Retina (tissue), 1 donor: Measurements from ENCODE around the gene ARID3B.
A peak's percentile ranks its signal among the peaks of the same experiment; 100 is the strongest.
"Not testable (repeated sequence)": the region's sequence is repeated elsewhere in the genome, so short reads cannot be mapped to it uniquely, and the experiment has no call there.

ENCODE experiments used
- DNase-seq: peaks from one replicate; pipeline ENCODE4 v3.0.0-alpha.2; 2016

ARID3B gene

DNA sequence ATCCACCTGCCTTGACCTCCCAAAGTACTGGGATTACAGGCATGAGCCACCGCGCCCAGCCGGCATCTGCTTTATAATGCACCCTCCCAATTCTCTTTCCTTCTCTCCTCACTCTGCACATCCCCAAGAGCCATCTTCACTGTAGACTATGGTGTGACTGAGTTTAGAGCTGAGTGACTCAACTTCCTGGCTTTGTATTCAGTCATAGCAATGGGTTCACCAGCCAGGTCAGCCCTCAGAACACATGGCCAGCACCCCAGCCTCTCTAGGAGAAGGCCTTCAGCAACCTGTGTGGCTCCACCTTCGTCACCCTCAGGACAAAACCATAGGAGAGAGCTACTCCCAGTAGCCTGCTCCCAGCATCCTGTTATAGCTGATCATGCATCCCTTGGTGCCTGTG lies 33.0 kb downstream of the ARID3B start:
- DNase-seq: no peak

DNA sequence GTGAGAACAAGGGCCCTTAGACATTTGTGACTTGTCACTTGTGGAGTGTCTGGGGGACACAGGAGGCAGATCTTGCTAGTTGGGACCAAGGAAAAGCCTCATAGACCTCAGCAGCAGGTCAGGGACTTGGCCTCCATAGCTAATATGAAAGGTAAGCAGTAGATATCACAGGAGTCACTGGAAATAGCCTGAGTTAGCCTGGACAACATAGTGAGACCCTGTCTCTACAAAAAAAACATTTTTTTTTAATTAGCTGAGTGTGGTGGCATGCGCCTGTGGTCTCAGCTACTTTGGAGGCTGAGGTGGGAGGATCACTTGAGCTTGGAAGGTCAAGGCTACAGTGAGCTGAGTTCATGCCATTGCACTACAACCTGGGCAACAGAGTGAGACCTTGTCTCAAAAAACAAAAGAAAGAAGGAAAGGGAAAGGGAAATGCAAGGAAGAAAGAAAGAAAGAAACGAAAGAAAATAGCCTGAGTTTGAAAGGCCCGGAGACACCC lies 37.5 kb downstream of the ARID3B start:
- DNase-seq: no peak

DNA sequence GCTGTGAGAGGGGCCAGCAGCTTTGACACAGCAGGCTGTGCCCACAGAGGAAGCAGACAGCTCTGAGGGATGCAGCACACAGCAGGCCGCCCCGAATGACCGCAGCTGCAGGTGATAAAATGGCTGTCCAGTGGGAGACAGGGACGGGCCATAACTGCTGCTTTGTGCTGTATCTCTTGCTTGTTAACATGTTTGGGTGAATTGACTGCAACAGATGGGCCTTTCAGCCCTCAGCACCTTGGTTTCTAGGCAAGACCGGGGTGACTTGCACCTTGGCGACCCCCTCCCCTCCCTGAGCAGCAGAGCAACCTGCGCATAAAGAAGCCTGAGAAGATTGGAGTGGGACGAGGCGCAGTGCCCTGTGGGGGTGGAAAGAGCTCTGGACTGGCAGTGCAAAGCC lies 38.0 kb downstream of the ARID3B start:
- no peak for DNase-seq

DNA sequence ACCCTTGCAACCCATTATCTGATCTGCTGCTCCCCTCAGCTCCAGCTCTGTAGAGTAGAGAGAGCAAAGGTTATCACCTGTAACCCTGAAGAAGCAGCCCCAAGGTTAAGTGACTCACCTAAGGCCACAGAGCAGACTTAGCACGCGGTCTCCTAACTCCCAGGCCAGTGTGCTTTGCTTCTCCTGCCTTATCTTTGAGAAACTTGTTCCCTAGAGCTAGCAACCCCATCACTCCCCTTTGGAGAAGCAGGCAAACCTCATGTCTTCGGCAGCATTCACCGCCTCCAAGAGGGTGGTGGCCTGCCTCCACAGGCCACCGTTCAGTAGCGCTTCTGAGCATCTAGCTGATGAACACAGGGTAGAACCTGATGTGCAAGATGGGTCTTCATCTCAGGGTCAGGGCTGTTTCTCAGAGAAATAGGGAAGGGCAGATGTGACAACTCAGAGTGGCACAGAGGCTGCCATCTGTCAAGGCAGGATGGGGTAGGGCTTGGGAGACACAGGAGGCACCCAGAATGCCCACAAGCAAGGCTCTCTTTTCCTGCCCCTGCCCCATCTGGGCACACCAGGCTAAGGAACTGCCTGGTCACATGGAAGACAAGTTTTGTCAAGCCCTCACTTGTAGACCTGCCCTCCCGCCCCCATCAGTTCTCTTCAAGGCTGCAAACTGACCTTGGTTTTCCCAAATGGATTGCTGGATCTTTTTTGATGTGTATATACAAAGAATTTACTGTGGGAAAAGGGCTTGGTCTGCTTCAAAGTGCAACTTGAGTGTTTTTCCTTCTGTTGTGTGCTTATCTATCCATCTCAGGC lies 39.7 kb downstream of the ARID3B start:
- DNase-seq: no peak

DNA sequence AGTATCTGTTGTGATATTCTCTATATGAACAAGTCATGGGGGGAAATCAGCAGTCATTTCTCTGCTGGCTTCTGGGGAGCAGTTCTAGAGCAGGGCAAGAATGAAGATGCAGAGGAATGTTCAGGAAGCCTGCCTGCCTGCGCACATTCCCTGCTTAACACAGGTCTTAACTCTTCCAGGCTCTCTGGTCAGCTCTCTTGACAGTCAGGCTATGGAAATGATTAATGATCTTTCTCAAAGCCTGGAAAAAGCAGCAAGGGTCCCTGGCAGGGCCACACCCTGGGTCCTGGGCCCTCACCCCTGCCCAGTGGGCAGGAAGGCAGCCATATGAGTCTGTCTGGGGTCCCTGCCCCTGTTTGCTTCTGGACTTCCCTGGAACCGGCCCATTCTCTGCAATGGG lies 43.2 kb downstream of the ARID3B start:
- DNase-seq: no peak

DNA sequence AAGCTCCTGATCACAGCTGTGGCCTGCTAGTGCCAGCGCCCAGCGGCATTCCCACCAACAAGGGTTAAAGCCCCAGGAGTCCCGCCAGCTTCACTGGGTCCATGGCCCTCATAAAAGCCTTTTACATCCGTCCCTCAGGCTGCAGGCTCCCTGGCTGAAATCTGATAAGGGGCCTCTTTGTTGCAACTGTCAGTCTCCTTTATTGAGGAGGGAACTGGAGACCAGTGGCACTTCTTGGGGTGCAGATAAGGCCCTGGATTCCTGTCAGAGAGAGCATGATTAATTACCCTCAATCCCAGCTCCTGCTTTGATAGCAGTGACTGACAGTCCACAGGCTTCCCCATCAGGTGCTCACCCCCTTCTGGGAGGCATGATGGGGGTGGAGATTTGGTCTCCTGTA lies 43.8 kb downstream of the ARID3B start:
- no peak for DNase-seq

DNA sequence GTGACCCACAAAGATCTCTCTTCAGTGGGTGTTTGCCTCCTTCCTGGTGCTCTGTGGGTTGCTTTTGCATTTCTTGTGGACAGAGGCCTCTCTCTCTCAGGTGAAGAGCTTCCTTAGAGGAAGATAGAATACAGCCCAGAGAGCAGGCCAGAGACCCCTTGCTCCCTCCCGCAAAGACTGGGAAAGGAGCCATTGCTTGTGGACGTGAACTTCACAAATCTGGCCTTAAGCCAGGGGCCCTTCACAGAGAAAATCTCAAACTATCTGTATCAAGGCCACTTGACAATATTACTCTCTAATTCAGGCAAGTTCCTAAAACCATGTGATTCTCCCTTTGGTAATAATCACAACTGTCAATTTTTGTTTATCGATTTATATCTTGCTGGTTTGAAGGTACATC lies 44.2 kb downstream of the ARID3B start:
- DNase-seq: no peak

DNA sequence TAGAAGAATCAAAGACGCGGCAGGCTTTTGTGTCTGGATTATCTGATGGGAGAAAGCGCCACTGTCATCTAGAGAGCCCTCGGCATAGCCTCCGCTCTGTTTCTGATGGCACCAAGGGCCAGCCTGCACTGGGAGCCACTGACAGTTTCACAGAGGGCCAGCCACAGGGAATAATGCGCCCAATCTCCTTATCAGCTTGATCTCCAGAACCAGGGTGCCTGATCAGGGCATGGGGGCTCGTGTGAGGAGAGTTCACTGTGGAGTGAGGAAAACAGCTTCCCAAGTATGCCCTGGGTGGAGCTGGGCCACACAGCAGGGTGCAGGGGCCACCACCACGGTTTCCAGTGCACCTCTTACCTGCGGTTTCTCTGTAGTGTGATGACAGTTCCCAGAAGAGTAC lies 44.8 kb downstream of the ARID3B start:
- no peak for DNase-seq

DNA sequence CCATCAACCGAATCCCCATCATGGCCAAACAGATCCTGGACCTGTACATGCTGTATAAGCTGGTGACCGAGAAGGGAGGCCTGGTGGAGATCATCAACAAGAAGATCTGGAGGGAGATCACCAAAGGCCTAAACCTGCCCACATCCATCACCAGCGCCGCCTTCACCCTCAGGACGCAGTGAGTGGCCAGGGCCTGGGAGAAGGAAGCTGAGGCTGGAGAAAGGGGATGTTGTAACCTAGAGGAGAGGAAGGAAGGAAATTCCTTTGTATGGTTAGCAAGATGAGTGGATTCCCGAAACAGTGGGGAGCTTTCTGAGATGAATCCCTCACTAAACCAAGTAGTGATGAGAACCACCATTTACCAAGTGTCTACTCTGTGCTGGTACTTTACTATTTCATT lies 48.8 kb downstream of the ARID3B start:
- DNase-seq: no peak

DNA sequence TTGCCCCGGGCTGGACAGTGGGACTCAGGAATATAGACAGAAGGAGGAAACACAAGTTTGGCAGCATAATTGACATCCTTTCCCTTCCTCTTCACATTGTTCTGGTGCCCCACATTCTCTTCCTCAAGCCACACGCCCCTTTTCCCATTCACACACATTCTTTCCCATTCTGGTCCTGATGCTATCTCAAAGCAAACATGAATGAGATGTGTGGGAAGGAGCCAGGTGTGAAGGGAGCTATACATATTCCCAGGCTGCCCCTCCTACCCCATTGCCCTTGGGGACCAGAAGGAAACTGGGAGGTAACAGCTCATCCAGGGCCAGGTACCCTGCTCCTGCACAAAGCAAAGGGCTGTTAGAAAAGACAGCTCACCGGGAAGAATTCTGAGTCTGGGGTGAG lies 51.2 kb downstream of the ARID3B start:
- DNase-seq: no peak

DNA sequence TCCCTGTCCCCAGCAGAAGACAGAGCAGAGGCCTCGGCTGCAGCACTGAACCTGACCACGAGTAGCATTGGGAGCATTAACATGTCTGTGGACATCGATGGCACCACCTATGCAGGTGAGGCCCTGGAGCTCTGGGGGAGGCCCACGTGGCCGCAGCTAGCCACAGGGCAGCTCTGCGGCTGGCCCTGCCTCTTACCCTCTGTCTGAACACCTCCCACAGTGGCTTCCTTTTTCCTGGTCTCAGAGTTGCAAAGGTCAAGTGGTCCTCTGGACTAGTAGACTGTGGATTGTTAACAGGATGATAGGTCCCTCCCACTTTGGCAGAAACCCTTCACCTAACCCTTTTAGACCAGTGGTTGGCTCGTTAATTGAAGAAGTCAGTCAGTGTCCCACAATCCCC lies 52.1 kb downstream of the ARID3B start:
- DNase-seq: no peak

DNA sequence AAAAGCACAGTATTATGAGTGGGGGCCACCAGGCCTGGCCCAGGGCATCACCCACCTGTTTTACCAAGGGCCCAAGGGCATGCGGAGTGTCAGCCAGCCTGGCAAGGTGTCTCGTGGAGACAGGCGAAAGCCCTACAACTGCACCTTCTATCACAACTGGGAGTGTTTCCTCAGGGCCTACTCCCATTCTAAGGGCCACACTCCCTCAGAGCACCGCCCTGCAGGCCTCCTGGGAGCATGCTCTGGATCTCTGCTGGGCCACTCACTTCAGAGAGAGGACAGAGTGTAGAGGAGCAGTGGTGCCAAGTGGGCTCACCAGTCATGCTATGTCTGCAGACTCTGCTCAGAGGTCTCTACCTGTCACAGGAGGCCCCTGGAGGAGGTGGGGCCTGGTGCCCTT lies 53.4 kb downstream of the ARID3B start:
- DNase-seq: no peak

DNA sequence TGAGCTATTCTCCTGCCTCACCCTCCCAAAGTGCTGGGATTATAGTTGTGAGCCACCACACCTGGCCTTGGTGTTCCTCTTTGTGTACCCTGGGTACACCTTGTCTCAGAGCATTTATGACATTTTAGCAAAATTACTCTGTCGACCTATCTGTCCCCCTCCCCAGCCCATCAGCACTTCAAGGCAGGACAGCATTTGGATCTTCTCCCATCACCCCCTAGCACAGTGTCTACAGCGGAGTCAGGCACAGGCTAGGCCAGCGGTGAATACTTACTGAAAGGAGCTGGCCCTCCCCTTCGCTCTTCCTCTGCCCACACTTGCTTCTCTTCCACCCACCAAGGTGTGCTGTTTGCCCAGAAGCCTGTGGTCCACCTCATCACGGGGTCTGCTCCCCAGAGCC lies 54.3 kb downstream of the ARID3B start:
- DNase-seq: no peak

DNA sequence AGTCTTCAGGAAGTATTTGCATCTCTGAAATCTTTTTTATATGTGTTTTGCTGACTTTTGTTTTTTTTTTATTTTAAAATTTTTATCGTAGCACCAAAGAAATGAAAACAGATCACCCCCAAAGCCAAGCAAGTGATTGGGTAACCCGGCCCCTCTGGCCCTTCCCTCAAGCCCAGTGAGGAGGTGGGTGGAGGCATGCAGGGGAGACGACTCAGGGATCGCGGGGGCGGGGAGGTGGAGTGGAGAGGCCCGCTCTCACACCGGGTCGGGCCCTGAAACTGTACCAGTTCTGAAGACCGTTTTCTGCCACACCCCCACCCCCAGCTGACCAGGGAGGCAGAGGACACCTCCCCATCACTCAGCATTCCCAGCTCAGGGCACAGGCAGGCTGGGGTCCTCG lies 55.7 kb downstream of the ARID3B start:
- DNase-seq: not testable (repeated sequence)

DNA sequence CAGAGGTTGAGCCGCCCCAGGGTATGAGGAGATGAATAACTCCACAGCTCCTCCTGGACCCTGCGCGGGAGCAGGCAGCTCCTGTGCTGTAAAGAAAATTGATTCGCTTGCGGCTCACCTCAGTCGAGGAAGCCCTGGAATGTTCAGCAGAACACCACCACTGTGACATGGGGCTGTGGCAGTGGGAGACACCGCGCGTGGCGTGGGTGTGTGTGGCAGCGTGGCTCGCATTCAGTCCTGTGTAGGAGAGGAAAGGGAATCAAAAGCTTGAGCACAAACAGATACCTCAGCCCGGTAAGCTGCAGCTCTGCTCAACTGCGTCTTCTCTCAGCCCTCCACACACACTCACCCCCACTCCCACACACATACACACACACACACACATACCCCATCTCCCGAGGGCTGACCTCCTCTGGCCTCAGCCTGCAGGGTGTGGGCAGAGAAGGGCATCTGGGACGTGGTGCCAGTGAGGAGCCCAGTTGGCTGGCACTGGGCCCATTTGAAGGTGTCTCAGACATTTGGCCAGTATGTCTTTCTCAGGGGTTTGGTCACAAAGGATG lies 56.2 kb downstream of the ARID3B start:
- DNase-seq: not testable (repeated sequence)

DNA sequence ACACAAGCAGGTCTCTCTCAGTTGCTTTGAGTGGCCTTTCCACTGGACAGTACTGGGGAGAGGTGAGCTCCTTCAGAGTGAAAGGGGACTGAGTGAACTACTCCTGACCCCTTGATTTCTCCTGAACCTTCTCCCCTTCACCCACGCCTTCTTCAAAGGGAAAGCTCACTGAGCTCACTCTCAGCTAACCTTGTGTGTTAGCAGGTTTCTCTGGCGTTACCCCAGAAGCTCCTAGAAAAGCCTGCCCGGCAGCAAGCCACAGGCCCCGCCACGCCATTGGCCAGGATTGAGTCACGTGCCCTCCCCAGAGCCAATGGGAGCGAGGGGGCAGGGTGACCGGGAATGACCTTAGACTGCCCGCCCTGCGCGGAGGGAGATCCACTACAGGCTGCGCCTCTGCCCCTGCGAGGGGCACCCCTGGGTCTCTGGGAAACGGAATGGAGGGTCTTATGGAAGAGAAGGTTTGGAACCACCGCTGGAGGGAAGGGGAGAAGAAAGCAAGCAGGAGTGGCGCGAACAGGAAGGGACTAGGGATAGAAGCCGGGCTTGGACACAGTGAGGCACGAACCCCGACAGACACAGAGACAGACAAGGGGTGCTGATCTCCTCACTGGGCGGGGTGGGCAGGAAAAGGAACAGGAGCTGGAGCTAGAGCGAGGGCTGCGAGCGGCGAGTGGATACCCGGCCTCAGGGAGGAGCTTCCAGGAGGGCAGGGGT lies 57.3 kb downstream of the ARID3B start:
- peak; percentile 94 for DNase-seq

DNA sequence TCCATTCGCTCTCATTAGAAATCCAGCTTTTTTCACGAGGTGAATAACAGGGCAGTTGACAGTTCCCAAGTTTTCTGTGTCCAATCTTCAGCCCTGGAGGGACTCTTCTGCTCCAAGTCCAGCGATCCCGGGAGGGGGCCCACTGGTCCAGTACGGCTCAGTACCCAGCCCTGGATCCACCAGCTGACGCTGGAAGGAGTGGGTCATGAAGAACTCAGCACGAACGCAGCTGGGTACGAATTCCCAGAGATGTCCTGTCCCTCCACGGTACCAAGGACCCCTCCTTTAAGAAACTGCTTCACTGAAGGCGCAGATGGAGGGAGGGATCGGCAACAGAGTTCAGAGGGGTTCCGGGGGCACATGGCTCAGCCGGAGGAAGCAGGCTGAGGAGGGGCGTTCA lies 58.1 kb downstream of the ARID3B start:
- DNase-seq: no peak

DNA sequence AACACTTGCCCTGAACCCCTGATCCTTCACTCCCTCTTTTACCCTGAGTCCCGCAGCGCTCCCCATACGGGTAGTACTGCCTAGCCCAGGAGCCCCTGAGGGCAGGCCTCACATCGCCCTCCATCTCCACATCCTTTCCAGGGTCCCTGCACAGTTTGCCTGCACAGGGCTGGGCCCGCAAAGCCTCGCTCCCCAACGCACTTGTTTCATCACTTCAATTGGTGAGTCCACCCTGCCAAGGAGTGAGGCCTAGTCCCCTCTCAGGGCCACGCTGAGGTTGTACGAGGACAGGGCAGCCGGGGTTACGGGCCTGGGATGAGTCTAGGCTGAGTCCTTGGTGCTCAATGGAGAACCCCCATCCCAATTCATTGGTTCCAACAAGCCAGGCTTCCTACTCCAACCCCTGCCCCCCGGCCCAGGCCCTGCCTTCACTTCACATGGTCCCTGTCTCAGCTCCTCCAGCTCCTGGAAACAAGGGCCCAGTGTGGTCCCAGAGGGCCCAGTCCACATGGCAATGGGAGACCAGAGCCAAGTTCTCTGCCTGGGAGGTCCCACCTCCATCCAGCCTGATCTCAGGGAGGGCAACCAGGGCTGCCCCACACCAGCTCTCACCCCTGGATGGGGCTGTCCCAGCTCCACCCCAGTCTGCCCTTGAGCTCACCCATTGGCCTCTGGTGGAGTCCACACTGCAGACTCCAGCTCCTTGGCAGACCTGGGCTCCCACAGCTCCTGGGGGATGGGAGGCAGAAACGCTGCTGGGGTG lies 62.2 kb downstream of the ARID3B start:
- peak; percentile 1 for DNase-seq

DNA sequence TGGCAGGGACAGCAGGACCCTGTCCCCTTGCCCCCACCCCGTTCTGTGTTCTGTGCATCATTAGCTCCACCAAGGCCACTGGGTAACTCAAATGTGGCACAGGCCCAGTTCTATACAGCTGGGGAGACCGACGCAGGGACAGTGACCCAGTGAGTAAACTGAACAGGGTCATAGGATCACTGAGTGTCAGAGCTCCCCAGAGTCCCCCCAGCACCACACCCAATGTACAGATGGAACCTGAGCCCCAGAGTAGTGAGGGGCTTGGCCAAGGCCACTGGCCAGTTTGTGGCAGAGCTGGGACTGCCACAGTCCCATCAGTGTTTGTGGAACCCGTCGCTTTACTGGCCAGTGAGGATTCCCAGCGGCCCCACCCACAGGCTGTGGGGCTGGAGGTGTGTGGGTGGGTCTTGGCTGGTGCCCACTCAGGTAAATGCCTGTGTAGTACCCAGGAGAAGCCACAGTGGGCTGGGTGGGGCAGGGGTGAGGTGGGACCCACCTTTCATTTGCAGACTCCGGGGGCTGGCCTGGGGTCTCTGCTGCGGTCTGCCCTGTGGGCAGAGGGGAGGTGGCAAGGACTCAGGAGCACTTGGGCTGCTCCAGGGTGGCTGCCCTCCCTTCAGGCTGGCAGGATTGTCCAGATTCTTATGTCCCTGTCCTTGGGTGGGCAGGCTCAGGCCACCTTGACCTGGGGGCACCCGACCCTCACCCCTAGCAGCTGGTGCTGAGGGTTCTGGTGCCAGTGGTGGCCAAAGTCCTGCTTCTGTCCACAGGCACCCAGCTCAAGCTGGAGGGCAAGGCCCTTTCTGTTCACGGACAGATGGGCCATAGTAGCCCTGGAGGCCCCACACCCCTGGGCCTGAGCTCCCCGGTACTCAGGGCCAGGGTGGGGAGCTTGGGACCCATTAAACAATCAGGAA lies 63.0 kb downstream of the ARID3B start:
- DNase-seq: no peak

DNA sequence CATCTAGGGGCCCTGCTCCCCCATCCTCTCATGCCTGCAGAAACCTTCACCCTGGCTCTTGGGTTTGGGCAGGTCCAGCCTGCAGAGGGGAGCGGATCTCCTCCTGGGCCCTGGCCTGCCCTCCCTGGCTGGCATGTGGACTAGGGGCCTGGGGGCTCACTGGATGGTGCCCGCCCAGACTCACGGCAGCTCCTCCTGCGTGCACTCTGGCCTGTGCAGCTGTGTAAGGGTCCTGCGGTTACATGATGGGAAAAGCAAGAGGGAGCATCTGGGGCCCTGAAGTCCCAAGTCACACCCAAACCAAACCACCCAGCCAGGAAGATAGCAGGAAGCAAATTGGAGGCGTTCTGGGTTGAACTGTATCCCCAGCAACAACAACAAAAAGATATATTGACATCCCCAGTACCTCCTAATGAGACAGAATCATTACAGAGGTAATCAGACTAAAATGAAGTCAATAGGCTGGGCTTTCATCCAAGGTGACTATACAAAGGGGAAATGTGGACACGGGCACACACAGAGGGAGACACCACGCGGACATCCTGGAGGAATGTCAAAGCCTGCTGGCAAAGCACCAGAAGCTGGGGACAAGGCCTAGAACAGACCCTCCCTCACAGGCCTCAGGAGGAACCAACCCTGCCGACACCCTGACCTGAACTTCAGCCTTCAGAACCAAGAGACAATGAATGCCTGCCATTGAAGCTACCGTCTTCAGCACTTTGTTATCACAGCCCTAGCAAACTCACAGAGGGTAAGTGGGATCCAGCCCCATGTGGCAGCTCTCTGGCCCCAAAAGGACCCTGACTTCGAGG lies 64.2 kb downstream of the ARID3B start:
- DNase-seq: no peak

DNA sequence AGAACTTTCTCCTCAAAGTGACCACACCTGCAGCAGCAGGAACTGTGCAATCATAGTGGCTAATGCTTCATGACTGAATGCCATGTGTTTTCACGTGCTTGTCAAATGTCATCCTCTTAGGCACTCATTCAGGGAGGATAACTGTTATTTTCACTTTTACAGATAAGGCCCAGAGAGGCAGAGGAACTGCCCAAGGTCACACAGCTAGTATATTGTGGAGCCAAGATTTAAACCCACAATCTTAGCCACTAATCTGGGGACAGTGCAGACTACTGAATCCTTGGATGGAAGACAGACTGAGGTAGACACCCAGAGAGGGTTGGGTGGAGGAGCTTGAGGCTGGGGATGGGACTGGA lies 64.8 kb downstream of the ARID3B start:
- DNase-seq: no peak
